Activated CD8-positive, alpha-beta memory T cell treated with anti-CD3 and anti-CD28 coated beads for 48 hours (primary cell): Measurements from ENCODE around the gene SLC6A20.

Experiments
- DNase-seq, 3 experiments: peaks; one replicate each; pipeline ENCODE4 v3.0.0-alpha.2; 2020; ENCODE audit warnings: low read depth in 2 of 3, low spot score in 2 of 3

The SLC6A20 gene

GRCh38 chr3:45795882-45796765, at the start of gene SLC6A20:
SLC6A20 (minus strand) TSS chr3:45796536; CDS start chr3:45796419, 117 bp downstream.
- no peak for DNase-seq

DNA sequence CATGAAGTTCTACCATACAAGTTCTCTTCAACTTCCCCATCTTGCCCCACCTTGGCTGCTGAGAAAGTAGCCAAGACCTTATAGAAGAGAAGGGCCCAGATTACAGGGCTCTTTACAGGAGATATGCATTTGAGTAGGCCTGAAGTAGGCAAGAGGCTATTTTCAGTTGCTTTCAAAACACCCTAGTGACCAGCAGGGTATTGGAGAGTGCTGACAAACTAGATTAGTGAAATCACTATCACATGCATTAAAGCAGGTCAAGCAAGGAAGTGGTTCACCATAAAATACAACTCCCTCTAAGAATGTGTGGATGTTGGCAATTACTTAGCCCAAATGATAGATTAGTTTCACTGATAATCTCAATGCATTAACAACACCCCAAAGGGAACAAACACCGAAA, 48.3 kb upstream of the SLC6A20 start:
- DNase-seq = no peak

- DNase-seq = no peak
Measured at GRCh38 chr3:45842851-45843625, 46.7 kb upstream of the SLC6A20 start.

DNA sequence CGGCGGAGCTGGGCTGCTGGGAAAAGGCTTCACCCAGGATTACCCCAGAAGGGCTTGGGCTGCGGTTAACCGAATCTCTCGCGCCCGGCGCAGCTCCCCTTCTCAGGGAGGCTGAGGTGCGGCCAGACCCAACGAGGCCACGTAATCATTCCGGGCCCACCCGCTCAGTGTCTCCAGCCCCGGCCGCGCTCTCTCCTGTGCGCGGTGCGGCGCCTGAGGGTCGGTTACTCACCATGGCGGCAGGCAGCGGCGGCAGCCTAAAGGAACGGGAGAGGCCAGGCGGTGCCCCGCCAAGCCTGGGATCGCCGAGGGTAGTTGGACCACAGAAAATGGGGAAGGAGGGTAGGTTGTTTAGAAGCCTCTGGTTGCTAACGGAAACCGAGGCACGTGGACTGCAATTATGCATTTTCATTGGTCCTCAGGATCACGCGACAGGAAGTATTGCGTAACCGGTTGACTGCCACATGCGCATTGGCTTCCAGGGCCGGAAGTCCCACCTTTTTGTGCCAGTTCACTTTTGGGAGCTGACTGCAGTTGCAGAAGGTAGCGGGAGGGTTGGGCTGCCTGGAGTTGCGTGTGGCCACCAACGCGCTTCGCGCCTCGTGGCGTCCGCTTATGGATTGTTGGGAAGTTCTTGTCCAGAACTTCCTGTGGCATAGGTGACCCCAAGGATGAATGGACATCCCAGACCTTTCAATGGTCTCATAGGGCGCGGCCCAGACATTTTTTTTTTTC, 45.6 kb upstream of the SLC6A20 start, which contains the start of gene LZTFL1:
LZTFL1 (minus strand) TSS at position 363 of the 735 bp plus-strand sequence; CDS start at position 235, 128 bp downstream.
- peak; percentile 60 to 77 (median 63) for DNase-seq

GRCh38 chr3:45841420-45841756, 45.1 kb upstream of the SLC6A20 start:
- DNase-seq = no peak

DNA sequence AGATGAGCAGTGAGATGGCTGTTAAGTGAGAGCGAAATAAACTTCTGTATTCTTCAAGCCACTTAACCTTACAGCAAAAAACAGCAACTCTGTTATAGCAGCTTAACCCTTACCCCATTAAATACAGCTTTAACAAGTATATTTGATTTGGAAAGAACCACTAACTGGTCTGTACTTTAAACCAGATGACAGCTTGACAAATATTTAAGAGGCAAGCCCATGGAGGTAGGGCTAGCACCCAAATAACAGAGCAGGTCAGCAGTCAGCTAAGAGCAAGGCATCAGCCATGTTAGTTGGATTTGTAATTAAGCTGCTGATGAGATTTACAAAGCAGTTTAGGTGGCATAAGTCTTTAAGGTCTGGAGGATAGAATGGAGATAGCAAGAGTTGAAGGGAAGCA, 42.1 kb upstream of the SLC6A20 start:
- no peak for DNase-seq

DNA sequence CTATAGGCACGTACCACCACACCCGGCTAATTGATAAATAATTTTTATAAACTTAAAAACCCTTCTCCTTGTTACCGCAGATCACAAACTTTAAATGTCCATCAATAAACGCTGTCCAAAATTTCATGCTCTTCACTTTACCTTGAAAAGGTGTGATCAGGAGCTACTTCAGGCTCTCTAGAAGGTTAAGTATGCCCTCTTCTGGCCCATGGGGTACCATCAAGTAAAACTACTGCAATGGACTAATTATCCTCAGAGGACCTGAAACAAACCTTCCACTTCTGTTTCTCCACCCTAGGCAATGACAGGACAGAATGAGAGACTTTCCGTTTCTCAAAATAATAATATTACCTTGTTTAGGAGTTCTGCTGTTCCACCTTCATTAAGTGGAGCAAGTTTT, 36.4 kb upstream of the SLC6A20 start:
- no peak for DNase-seq

GRCh38 chr3:45830121-45830520, 33.8 kb upstream of the SLC6A20 start:
- no peak for DNase-seq

DNA sequence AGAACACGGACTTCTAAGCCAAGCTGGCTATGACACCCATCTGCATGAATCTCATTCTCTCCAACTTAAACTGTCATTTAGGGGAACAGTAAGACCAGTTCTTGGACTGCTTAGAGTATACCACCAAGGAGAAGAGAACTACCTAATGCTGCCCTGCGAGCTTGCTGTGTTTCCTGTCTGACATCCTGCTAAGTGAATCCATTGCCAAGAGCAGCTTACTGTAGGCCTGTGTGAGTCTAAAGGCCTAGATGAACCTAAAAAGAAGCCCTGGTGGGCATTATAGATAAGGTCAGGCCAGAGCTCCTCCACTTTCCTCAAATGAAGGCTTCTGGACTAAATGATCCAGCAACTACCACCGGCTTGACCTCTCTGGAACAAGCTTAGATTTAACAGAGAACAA, 30.6 kb upstream of the SLC6A20 start:
- DNase-seq = no peak

DNA sequence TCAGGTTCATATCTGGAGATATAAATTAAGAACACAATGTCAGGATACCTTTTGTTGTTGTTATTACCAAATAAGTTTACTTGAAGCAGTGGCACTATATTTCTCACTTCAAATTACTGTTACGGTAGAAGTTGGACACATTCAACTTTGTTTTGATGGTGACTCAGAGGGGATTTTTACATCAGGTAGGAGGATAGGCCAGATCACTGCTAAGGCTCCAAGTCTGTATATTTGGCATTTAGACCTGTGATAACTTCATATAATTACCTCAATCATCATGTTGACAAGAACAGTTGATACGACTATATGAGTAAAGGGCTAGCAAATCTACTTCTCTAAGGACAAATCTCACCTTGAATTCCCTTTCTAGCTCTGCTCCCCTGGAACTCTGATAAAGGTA, 30.0 kb upstream of the SLC6A20 start:
- DNase-seq = no peak

DNA sequence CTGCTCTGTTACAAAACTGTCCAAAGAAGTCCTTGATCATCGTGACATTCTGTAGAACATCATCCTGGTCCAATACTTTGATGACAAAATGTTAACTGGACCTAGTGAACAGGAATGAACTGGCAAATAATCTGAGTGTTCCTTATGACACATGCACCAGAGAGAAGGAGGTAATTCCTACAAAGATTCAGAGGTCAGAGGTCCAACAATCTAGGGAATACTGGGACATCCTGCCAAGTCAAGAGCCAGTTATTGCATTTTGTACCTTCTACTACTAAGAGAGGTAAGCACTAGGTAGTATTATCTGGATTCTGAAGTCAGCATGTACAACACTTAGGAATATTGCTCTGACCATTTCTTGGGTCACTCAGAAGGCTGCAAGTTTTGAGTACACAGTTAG, 24.8 kb upstream of the SLC6A20 start:
- no peak for DNase-seq

GRCh38 chr3:45819543-45819942, 23.2 kb upstream of the SLC6A20 start:
- no peak for DNase-seq

GRCh38 chr3:45817831-45818522, 21.6 kb upstream of the SLC6A20 start:
- DNase-seq = no peak

DNA sequence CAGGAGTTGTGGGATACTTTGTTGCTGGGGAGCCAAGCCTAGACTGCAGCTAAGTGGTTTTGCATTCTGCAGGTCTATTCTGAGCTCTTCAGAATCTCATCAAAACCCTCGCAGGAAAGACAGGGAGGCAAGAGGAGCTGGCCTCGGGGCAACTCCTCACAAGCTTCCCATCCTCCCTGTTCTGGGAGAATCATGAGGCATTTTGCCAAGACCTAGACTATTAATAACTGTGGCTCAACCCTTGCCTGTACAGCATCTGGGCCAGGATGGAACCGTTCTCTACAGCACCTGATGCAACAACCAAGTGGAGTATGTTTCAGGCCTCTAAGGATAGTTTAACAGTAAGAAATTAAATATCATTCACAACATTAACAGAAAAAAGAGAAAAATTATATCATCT, 20.2 kb upstream of the SLC6A20 start:
- DNase-seq = no peak

DNA sequence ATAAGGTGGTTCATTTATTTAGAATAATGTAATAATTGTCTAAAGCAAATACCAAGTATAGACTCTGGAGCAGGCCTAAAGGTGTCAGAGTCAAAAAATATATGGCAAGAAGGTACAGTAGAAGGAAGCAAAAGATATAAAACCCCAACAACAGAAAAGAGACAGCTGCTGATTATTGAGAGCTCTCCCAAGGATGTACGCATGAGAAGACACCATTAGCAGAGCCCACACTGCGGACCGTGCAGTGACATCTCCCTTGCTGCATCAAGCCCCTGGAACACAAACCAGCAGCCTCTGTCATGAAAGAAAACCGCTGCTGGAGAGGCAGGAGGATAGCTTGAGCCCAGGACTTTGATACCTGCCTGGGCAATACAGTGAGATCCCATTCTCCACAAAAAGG, 18.0 kb upstream of the SLC6A20 start:
- DNase-seq = no peak

DNA sequence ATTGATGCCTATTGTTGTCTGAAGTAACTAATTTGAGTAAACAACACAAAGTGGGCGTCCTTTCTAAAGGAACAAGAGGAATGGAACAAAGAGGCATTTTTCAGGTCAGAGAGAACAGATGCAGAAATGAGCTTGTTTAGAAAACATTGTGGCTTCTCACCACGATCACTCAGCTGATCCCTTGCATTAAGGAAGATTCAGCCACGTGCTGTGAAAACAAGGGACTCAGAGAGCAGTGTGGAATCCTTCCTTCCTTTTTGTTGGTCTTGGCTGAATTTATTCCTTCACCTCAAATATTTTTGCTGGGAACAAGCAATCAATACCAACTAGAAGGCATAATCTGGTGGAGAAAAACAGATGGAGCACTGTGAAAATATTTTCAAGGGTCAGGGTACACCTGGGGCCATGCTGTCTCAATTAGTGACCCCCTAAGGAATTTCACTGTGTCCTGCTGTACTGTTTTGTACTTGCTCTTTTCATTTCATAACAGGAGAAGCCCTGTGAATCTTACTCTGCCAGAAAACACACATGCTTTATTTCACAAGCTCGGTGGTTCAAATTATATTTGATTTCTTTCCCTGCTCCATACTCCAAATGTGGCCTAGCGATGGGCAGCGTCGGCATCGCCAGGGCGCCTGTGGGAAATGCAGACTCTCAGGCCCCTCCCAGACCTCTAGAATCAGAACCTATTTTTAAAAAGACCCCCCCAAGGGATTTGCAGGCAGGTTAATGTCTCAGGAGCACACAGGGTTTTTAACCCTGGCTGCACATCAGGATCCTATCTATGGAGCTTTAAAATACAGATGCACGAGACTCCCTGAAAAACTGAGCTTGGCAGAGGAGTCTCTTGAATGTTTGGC, 11.6 kb upstream of the SLC6A20 start:
- no peak for DNase-seq

- DNase-seq = no peak
Measured at GRCh38 chr3:45807133-45807532, 10.8 kb upstream of the SLC6A20 start.

- no peak for DNase-seq
Measured at GRCh38 chr3:45806072-45806471, 9.7 kb upstream of the SLC6A20 start.

- no peak for DNase-seq
Measured at GRCh38 chr3:45803252-45803935, 7.1 kb upstream of the SLC6A20 start.
